ENCODE data around the gene RSRC1. TPM values are rescaled to one million over a fixed set of nuclear protein-coding genes. Genes with fewer than 3 reads are reported as not detected.

The RSRC1 gene
- total and polyA plus RNA-seq, 3 donors from 2014 or later, result 12.6 to 53.3 (median 43.8) TPM

GRCh38 chr3:158084651-158085050 is 25.2 kb upstream of the RSRC1 start:
- Histone ChIP-seq H3K4me3 (no peak overlapping the region), H3K36me3 (ENCODE audit: low read depth, missing control alignments) (no peaks in the 10 kb centered on the region), H3K9me3 (no peaks in the 10 kb centered on the region), H3K27me3 (no peaks in the 10 kb centered on the region), H3K4me1 (no peaks in the 10 kb centered on the region), H3K27ac (no peak overlapping the region)
- DNase-seq, result no peak
- TF ChIP-seq CTCF (IDR thresholded peaks at IDR 0.05), result no peak
- no peak for TF ChIP-seq POLR2A (IDR thresholded peaks at IDR 0.05)
- intact Hi-C loops (cut with DNase I; ENCODE audit: low total_unique reads), result no loop called here

- no peaks in the 10 kb centered on the region for H3K4me1 ChIP-seq
- intact Hi-C loops (cut with DNase I; ENCODE audit: low total_unique reads), result no loop called here
- H3K27ac ChIP-seq, result no peak overlapping the region
- TF ChIP-seq CTCF (IDR thresholded peaks at IDR 0.05) (no peak), POLR2A (IDR thresholded peaks at IDR 0.05) (no peak)
- no peaks in the 10 kb centered on the region for H3K9me3 ChIP-seq
- no peak overlapping the region for H3K4me3 ChIP-seq
- H3K27me3 ChIP-seq, result no peaks in the 10 kb centered on the region
- no peak for DNase-seq
- no peaks in the 10 kb centered on the region for H3K36me3 ChIP-seq (ENCODE audit: low read depth, missing control alignments)
Observed at GRCh38 chr3:158085358-158085757, 24.5 kb upstream of the RSRC1 start.

GRCh38 chr3:158085931-158086330 is 24.0 kb upstream of the RSRC1 start:
- intact Hi-C loops (cut with DNase I; ENCODE audit: low total_unique reads), result no loop called here
- Histone ChIP-seq H3K27me3 (no peaks in the 10 kb centered on the region), H3K27ac (no peak overlapping the region), H3K4me1 (no peaks in the 10 kb centered on the region), H3K36me3 (ENCODE audit: low read depth, missing control alignments) (no peaks in the 10 kb centered on the region), H3K9me3 (no peaks in the 10 kb centered on the region), H3K4me3 (no peak overlapping the region)
- DNase-seq, result no peak
- TF ChIP-seq CTCF (IDR thresholded peaks at IDR 0.05), result no peak
- no peak for TF ChIP-seq POLR2A (IDR thresholded peaks at IDR 0.05)
- WGBS, 2 donors, result 78 to 88% methylated on average over 1 of the region's 1 CpG

GRCh38 chr3:158086361-158086760 is 23.5 kb upstream of the RSRC1 start:
- Histone ChIP-seq H3K4me1 (no peaks in the 10 kb centered on the region), H3K27ac (no peak overlapping the region), H3K36me3 (ENCODE audit: low read depth, missing control alignments) (no peaks in the 10 kb centered on the region), H3K4me3 (no peak overlapping the region), H3K9me3 (no peaks in the 10 kb centered on the region), H3K27me3 (no peaks in the 10 kb centered on the region)
- DNase-seq, result no peak
- intact Hi-C loops (cut with DNase I; ENCODE audit: low total_unique reads), result no loop called here
- WGBS, 2 donors, result 52 to 57% methylated on average over 1 of the region's 1 CpG
- no peak for TF ChIP-seq POLR2A (IDR thresholded peaks at IDR 0.05)
- TF ChIP-seq CTCF (IDR thresholded peaks at IDR 0.05), result no peak

GRCh38 chr3:158086776-158087175 is 23.1 kb upstream of the RSRC1 start:
- Histone ChIP-seq H3K27me3 (no peaks in the 10 kb centered on the region), H3K36me3 (ENCODE audit: low read depth, missing control alignments) (no peaks in the 10 kb centered on the region), H3K4me1 (no peaks in the 10 kb centered on the region), H3K9me3 (no peaks in the 10 kb centered on the region), H3K27ac (no peak overlapping the region), H3K4me3 (no peak overlapping the region)
- intact Hi-C loops (cut with DNase I; ENCODE audit: low total_unique reads), result no loop called here
- 93 to 96% methylated on average over 2 of the region's 2 CpGs for WGBS, 2 donors
- no peak for TF ChIP-seq CTCF (IDR thresholded peaks at IDR 0.05)
- no peak for TF ChIP-seq POLR2A (IDR thresholded peaks at IDR 0.05)
- no peak for DNase-seq
